ENCODE measurements around the gene HDAC6. TPM values are rescaled to one million over a fixed set of nuclear protein-coding genes. Genes with fewer than 3 reads are reported as not detected.

Gene HDAC6
- total RNA-seq, 1 donor: 29.4 TPM

DNA sequence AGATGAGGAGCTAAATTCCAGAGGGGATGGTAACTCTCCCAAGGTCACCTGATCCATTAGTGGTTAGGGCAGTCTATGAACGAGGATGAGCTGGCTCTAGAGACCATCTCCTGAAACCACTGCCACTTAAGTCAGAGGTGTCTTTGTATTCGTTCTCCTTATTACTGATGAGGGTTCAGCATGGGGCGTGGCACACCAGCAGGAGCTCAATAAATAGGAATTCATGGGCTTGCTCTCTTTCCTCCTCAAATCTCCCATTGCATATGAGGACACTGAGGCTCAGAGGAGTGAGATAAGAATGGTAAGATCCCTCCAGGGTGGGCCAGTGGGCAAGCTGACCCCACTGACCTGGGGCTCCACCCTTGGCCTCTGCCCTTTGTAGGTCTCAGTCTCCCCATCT, 17.1 kb upstream of the HDAC6 start:
- H3K4me3 ChIP-seq (ENCODE audit: low read depth, low read length): no peak overlapping the region
- DNase-seq (ENCODE audit: low read depth): no peak
- TF ChIP-seq, protein P1, sequence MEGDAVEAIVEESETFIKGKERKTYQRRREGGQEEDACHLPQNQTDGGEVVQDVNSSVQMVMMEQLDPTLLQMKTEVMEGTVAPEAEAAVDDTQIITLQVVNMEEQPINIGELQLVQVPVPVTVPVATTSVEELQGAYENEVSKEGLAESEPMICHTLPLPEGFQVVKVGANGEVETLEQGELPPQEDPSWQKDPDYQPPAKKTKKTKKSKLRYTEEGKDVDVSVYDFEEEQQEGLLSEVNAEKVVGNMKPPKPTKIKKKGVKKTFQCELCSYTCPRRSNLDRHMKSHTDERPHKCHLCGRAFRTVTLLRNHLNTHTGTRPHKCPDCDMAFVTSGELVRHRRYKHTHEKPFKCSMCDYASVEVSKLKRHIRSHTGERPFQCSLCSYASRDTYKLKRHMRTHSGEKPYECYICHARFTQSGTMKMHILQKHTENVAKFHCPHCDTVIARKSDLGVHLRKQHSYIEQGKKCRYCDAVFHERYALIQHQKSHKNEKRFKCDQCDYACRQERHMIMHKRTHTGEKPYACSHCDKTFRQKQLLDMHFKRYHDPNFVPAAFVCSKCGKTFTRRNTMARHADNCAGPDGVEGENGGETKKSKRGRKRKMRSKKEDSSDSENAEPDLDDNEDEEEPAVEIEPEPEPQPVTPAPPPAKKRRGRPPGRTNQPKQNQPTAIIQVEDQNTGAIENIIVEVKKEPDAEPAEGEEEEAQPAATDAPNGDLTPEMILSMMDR (IDR thresholded peaks at IDR 0.05; ENCODE audit: insufficient read depth, low read depth, low read length): no peak

DNA sequence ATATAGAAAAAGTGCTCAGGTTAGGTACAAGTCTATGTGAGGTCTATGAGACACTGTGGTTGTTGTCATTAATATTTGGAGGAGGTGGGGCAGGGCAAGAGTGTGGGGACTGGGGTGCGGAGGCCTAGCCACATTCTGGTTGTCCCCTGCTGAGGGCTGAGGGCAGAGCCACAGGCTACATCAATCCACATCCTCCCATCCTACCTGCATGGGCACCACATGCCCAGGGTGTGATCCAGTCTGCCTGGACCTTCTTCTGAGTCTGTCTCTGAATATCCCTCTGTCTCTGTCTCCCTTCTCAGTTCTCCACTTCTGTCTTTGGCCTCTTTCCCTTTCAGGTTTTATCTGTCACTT, 16.7 kb upstream of the HDAC6 start:
- DNase-seq (ENCODE audit: low read depth): no peak
- H3K4me3 ChIP-seq (ENCODE audit: low read depth, low read length): no peak overlapping the region
- TF ChIP-seq, protein P1 (IDR thresholded peaks at IDR 0.05; ENCODE audit: insufficient read depth, low read depth, low read length): no peak

DNA sequence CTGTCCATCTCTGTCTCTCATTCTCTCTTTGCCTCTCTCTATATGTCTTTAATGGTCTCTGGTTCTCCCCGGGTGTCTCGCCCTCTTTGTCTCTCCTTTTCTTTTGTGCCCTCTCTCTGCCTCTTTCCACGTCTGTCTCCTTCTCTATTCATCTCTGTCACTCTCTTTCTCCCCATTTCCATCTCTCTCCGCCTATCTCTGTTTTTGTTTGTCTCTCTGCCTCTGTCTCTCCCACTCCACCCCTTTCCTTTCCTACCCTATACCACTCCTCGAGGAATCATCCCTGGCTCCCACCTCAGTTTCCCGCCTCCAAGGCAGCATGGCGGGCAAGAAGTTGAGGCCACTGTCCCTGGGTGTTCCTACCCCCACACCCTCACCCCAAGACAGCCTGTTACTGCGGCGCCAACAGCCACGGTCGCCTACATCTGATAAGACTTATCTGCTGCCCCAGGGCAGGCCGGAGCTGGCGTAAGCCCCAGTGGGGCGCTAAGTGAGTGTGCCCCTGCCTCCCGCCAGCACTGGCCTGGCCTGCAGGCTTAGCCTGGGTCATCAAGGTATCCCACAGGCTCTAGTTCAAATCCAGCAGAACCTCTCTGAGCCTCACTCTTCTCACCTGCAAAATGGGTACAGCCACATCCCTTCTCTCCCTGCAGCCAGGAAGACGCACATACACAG, 16.2 kb upstream of the HDAC6 start:
- DNase-seq (ENCODE audit: low read depth): no peak
- TF ChIP-seq, protein P1 (IDR thresholded peaks at IDR 0.05; ENCODE audit: insufficient read depth, low read depth, low read length): no peak
- no peak overlapping the region for H3K4me3 ChIP-seq (ENCODE audit: low read depth, low read length)

DNA sequence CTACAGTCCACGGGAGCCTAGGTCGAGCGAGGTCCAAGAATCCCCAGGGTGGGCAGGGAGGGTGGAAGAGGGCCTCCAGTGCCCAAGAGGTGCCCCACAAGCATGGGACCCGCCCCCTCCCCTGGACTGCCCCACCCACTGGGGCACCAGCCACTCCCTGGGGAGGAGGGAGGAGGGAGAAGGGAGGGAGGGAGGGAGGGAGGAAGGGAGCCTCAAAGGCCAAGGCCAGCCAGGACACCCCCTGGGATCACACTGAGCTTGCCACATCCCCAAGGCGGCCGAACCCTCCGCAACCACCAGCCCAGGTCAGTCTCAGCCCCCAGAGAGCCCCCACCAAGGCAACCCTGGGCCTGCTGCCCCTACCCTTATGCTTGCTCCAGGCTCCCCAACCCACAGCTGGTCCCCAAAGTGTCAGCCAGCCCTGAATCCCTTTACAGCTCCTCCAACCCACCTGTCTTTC, 15.5 kb upstream of the HDAC6 start, which contains the start of gene GATA1:
TSS of gene GATA1 (plus strand) at position 250 of the 460 bp plus-strand sequence. CDS start 4,520 bp downstream, outside the sequence.
- no peak for DNase-seq (ENCODE audit: low read depth)
- H3K4me3 ChIP-seq (ENCODE audit: low read depth, low read length): no peak within 1 kb of the TSS
- TF ChIP-seq, protein P1 (IDR thresholded peaks at IDR 0.05; ENCODE audit: insufficient read depth, low read depth, low read length): no peak

DNA sequence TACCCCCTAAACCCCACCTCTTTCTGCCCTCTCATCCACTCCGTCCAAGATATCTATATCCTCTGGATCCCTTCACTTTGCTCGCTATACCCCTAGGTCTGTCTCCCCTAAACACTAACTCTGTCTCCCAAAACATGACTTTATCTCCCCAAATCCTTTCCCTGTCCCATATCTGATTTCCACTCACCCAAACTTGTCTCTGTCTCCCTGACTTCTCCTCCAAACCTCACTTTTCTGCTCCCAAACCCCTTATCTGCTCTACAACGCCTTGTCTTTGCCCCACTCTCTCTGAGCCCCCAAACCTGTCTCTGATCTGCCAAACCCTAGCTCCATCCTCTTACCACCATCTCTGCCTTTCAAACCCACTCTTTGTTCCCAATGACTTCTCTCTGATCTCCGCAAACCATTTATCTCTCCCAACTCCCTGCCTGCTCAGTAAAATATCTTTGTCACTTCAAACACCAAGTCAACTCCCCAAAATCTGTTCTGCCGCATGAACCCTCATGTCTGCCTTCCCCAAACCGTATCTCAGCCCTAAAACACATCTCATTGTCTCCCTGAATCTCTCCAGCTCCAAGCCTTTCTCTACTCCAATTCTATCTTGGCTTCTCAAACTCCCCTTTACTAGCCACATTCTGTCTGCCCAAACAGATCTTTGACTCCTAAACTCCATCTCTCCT, 14.9 kb upstream of the HDAC6 start:
- no peak overlapping the region for H3K4me3 ChIP-seq (ENCODE audit: low read depth, low read length)
- DNase-seq (ENCODE audit: low read depth): no peak
- TF ChIP-seq, protein P1 (IDR thresholded peaks at IDR 0.05; ENCODE audit: insufficient read depth, low read depth, low read length): no peak

DNA sequence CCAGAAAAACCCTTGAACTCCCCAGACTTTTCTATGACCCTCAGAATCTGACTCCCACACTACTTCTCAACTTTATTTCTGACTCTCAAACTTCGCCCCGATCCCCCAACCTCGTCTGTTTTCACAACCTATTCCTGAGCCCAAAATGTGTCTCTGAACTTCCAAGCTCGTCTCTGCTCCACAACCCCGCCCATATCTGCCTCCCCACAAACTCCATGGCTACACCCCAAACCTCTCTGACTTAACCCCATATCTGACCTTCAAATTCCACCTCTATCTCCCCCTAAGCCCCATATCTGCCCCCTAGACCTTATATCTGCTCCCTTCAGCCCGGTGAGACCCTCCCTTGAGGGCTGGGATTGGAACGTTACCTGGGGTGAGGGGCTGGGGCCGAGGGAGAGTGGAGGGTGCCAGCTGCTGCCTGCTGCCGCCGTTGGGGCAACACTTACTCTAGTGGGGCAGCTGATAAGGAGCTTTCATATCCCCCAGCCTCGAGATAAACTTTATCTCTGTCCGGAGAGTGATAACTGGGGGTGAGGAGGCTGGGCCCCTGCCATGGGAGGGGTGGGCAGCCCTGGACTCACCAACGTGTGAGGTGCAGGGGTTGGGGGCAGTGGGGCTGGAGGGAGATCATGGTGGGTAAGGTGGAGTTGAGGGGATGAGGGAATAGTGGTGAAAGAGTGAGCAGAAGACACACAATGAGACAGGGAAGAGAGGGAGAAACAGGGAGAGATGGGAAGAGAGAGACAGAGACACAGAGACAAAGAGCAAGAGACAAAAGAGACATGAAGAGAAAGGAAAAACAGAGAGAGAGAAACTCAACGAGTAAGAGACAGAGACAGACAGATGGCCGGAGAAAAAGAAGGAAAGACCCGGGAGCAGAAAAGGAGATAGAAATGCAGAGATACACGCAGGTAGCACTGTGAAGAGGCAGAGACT, 14.1 kb upstream of the HDAC6 start:
- no peak overlapping the region for H3K4me3 ChIP-seq (ENCODE audit: low read depth, low read length)
- no peak for DNase-seq (ENCODE audit: low read depth)
- TF ChIP-seq, protein P1 (IDR thresholded peaks at IDR 0.05; ENCODE audit: insufficient read depth, low read depth, low read length): no peak

All from fibroblast of villous mesenchyme (primary cell).